Umbilical cord (tissue), 2 donors: ENCODE results near the gene SLC39A11. TPM values are rescaled to one million over a fixed set of nuclear protein-coding genes. Genes with fewer than 3 reads are reported as not detected.

Source experiments
- DNase-seq: peaks from one replicate; pipeline ENCODE4 v3.0.0-alpha.2; 2015; ENCODE audit warnings: low spot score
- total RNA-seq: library from RNA; depleted of rRNA; stranded (reverse); fragments of >200 nt; gene quantifications from one replicate; pipeline ENCODE4 v1.2.3, GENCODE V29; 2014; ENCODE audit warnings: low replicate concordance; ENCODE audit not compliant: insufficient read depth

The SLC39A11 gene
- total RNA-seq, 1 donor from 2014 or later: 11.6 TPM

DNA sequence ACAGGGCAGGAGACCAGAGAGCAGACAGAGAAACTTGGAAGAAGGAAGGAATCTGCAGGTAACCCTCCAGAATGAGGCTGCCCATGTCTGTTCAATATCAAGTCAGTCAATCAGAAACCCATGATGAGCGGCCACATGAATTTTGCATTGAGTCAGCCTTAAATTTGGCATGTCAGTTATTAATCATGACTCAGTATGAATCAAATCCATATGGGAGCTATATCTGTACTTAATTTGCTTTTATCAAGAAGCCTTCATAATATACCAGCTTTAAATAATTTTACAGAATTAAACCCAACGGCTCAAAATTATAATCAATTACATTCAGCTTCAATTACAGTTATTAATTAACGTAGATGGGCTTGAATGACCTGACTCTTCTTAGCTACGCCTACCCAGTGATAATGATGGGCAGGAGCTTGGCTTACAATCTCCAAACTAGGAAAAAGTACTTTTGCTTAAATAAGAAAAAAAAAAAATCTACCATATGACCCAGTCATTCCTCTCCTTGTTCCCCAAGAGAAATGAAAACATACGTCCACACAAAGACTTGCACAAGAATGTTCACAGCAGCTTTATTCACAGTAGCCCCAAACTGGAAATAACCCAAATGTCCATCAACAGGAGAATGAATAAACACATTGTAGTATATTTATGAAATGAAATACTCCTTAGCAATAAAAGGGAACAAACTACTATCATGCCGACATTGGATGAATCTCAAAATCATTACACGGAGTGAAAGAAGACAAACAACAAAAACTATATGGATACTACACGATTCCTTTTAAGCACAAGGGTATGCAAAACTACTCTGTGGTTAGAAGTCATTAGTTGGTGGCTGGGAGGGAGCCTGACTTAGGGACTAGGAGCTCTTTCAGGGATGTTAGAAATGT lies 48.6 kb downstream of the SLC39A11 start:
- peak; percentile 28 for DNase-seq

DNA sequence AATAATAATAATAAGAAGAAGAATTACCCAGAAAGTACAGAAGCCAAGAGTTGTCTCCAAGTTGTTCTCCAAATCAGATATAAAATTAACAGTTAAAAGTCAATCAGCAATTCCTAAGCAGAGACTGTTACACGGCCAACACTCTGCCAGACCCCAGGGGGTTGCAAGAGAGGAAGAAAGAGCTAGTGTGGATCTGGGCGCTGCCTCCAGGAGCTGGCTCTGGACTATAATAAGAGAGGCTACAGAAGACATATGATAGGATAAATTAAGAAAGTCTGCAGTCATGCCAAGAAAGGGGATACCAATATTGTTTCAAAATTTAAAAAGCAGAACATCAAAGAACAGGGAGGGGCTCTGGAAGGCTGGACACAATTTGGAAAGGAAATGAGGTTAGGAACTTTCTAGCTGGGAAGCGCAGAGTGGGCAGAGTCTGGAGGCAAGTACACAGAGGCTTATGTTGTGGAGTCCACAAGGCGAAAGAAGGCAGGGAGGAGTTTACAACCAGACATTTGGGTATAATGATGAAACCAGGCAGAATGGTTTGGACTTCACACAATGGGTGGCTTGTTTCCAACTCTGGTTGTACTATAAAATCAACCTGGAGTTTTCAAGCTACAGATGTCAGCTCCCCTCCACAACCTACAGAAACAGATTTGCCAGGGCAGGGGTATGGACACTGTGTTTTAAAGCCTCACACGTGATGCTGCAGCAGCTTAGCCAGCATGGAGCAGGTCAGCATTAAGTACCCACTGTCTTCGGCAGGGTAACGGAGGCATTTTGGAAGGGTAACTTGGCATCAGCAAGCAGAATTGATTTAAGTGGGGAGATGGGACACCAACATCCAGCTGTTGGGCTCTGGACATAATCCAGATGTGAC lies 49.4 kb downstream of the SLC39A11 start:
- DNase-seq: no peak

GRCh38 chr17:73042225-73042624 lies 50.3 kb downstream of the SLC39A11 start:
- DNase-seq: no peak

DNA sequence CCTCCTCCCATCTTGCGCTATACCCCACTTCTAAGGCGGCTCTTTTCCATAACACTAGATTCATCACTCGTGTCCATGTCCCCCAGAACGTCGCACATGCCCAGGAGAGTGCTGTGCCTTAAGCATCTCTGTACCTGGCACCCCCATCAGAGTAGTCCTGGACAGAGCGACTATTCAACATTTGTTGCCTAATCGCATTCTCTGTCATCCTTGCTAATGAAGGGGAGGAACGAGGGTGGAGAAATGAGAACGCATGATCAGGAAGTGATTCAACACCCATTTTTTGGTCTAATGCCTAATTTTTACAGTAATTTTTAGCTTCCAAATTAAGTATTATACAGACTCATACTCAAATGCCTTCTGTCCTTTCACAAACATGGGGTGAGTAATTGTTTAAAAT lies 53.2 kb downstream of the SLC39A11 start:
- DNase-seq: no peak

- DNase-seq: no peak
Measured at GRCh38 chr17:73031472-73031871, 61.0 kb downstream of the SLC39A11 start.

GRCh38 chr17:73030995-73031394 lies 61.5 kb downstream of the SLC39A11 start:
- DNase-seq: no peak

GRCh38 chr17:73030501-73030921 lies 62.0 kb downstream of the SLC39A11 start:
- peak; percentile 62 for DNase-seq

DNA sequence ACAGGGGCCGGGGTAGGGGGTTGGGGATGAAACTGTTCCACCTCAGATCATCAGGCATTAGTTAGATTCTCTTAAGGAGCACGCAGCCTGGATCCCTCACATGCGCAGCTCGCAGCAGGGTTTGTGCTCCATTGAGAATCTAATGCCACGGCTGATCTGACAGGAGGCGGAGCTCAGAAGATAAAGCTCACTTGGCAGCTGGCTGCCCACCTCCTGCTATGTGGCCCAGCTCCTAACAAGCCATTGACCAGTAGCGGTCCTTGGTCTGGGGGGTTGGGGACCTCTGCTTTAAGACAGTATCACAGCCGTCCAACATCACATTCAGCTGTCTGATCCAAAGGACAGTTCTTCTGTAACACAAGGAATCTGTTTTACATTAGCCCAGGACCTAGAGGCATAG lies 62.5 kb downstream of the SLC39A11 start:
- DNase-seq: no peak

- DNase-seq: no peak
Measured at GRCh38 chr17:73029021-73029420, 63.5 kb downstream of the SLC39A11 start.

- DNase-seq: peak; percentile 95
Measured at GRCh38 chr17:73028299-73028755, 64.2 kb downstream of the SLC39A11 start.

- DNase-seq: peak; percentile 41
Measured at GRCh38 chr17:73027130-73027741, 65.3 kb downstream of the SLC39A11 start.

DNA sequence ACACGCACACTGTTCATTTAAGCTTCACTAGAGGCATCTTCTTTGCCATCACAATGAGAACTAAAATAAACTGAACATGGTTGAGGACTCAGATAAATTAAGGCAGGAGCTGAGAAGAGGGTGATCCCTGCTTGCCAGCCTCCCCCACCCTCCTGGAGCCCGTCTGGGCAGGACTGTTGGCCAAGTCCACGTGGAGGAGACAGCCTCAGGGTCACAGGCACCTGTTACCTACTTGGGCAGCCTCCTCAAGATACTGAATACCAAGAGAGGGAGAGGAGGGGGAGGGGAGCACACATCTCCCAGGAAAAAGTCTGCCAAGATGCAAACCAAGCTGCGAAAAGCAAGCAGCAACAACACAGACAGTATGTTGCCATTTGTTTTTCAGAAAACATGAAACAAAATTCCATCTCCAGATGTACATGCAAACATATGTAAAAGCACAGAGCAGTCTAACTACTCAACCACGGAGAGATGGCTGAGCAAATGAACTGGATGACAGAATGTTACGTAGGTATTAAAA lies 67.4 kb downstream of the SLC39A11 start:
- DNase-seq: no peak

- DNase-seq: no peak
Measured at GRCh38 chr17:73023759-73024158, 68.7 kb downstream of the SLC39A11 start.

GRCh38 chr17:73022694-73023093 lies 69.8 kb downstream of the SLC39A11 start:
- DNase-seq: no peak

DNA sequence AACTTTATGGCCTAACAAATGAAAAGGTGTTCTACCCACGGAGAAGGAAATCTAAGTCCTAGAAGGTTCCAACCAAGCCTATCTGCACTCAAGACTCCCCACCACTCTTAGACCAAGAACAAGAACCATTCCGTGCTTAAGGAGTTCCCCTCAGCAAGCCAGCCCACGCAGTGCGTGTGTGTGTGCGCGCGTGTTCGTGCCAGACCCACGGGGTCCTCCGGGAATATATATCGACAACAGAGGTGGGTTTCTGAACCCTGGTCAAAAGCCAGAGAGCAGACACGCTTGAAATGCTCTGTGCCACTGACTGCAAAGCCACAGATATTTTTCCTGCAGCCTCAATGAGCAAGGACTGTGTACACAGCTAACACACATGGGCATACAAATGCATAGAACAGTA lies 70.7 kb downstream of the SLC39A11 start:
- no peak for DNase-seq

DNA sequence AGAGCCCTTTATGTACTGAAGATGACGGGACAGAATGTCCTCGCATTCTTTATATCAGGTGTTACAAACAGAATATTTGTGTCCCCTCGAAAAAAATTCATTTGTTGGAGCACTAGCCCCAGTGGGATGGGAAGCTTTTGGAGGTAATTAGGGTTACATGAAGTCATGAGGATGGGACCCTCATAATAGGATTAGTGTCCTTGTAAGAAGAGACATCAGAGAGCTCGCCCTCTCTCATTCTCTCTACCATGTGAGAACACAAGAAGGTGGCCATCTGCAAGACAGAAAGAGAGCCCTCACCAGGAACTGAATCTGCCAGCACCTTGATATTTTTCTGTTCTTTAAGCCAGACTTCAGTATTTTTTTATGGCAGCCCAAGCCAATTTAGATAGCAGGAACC lies 72.4 kb downstream of the SLC39A11 start:
- no peak for DNase-seq

DNA sequence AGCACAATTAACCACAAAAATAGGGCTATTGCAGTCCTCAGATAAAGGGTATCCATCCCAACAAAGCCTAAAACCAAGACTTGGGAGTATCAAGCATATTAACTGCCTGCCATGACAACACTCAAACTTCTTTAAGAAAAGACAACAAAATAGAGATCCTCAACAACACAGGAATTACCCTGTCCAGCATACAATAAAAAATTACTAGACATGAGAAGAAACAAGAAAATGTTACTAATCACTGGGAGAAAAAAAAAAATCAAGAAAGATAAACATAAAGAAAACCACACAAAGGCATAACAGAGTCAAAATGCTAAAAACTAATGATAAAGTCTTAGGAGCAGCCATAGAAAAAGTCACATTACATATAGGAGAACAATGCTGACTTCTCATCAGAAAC lies 73.9 kb downstream of the SLC39A11 start:
- DNase-seq: no peak

- DNase-seq: peak; percentile 75
Measured at GRCh38 chr17:73017658-73018057, 74.8 kb downstream of the SLC39A11 start.

- DNase-seq: no peak
Measured at GRCh38 chr17:73015722-73016276, 76.7 kb downstream of the SLC39A11 start.

DNA sequence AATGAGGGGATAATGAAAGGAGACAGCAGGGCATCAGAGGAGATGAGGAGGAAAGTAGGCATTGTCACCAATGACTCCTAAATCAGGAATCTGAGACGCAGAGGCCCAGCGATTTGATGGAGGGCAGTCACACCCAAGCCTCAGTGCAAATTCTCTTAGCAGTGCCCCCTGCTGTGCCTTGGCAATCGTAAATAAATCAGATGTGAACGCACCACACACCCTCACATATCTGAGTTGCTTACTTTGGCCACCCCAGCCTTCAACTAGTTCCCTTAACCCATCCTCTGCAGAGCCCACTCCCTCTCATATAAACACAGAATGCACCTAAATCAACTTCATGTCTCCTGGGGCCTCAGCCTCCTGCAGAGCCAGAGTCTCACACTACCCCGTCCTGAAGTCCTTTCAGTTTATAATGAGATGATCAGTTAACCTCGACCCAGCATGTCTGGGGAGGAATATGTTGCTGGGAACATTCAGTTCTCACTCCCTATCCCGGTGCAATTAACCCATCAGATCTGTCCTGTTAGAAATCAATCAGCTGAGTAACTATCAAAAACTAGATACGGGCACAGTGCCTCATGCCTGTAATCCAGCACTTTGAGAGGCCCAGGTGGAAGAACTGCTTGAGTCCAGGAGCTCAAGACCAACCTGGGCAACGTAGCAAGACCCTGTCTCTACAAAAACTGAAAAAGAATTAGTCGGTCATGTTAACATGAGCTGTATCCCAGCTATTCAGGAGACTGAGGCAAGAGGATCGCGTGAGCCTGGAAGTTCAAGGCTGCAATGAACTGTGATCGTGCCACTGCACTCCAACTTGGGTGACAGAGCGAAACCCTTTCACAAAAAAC lies 78.4 kb downstream of the SLC39A11 start:
- no peak for DNase-seq
